GM20431 (cell line): ENCODE data around the gene WNT3A.

ENCODE experiments used
- in situ Hi-C: fragments of 300-500 bp; cut with MseI, MboI; formaldehyde crosslinking; loops from one replicate; pipeline ENCODE4 v1.15.0; 2020; ENCODE audit warnings: low sequenced_read_pairs; ENCODE audit not compliant: unreplicated experiment

Gene WNT3A

DNA sequence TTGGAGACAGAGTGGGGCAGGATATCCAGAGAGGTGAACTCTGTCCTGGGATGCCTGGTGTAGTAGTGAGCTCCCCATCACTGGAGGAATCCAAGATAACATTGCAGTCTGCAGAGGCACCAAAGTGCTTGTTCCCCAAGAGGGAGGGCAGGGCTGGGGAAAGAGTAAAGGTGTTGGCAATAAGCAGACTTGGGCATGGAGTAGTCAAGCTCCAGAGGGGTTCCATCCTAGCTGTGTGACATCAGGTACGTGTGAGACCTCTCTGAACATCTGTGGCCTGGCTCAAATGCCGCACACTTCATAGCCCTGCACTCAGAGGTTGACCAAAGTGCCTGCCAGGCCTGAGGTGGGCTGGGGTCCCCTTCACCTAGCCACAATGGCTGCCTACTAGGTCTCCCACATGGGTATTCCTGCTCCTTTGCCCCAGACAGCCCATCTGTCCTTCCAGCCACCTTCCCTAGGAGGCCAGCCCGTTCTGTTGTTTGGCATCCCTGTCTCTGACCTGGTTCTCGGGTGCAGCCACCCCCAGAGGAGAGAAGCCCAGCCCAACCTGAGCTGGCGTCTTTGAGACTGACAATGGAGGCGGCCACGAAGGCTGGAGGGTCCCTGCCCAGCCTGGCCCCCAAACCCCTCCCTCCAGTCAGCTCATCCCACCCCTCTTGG lies 72.9 kb downstream of the WNT3A start:
- in situ Hi-C loops = loop anchor here (25.0 kb wide), 1 partner anchor 292 kb away; no protein-coding TSS in a partner anchor

DNA sequence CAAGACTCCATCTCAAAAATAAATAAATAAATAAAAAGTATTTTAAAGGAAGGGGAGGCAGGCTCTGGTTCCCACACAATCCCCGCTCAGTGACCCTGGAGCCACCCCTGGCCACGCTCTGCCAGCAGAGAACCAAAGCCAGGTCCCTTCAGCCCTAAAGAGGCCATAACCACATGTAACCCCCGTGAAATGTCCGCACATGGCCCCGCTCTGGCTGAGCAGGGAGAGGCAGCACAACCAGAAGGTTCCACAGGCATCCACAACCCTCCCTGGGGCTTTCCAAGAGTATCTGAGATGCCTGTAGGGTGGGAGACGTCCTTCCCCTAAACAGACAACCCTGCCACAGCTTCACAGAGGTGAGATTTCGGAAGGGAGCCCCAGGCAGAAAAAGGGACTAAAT lies 74.3 kb downstream of the WNT3A start:
- in situ Hi-C loops = loop anchor here (25.0 kb wide), 1 partner anchor 294 kb away; no protein-coding TSS in a partner anchor

DNA sequence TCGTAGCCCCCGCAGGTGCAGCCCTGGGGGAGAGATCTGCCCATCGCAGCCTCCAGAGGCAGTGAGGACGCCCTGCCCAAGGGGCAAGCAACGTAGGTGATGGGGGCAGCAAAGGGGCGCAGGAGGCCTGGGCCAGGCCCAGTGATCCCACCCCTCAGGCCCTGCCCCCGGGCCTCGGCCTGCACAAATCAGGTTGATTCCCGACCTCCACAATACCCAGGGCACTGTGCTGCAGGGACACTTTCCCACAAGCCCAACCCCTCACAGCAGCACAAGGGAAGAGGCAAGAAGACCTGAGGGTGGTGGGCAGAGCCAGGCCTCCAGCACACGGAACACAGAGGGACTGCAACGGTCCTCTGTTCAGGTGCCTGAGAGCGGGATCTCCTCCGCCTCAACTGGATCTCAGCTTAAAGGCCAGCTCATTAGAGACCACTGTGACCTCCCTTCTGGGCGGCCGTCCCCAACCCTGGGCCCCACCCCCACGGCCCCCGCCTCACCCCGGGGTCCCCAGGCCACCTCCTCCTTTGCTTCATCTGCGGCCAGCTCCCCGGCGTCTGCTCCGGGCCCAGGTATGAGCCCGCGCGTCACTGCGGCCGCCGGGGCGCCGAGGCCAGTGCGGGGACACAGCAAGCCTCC lies 74.9 kb downstream of the WNT3A start:
- in situ Hi-C loops = loop anchor here (25.0 kb wide), 1 partner anchor 294 kb away; no protein-coding TSS in a partner anchor

DNA sequence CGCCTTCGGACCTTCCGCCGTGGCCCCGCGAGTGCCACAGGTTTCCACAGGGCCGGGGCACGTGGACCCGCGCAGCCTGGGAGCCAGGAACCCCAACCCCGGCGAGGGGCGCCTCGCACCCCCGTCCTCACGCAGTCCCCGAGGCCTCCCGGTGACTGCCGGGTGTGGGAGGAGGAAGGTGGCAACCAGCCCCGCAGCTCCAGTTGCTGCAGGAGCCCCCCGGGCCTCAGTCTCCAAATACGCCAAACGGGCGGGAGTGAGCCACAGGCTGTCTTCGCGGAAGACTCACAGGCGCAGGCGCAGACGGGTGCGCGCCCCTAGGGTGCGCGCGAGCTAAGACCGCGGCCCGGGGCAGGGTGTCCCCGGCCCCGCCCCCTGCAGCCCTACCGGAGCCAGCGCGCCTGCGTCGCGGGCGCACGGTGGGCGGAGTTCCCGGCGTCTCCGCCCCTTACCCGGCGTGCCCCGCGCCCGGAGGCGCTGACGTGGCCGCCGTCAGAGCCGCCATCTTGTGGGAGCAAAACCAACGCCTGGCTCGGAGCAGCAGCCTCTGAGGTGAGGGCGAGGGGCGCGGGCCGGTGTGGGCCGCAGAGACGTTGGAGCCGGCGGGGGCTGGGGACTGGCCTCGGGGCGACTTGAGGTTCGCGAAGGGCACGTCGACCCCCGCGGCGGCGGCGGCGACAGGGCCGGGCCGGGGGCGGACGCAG lies 75.6 kb downstream of the WNT3A start, which contains the start of gene ARF1:
TSS of gene ARF1 (plus strand) at position 495 of the 704 bp plus-strand sequence. CDS start 14,407 bp downstream, outside the sequence.
- in situ Hi-C loops = loop anchor here (25.0 kb wide), 1 partner anchor 295 kb away; no protein-coding TSS in a partner anchor

DNA sequence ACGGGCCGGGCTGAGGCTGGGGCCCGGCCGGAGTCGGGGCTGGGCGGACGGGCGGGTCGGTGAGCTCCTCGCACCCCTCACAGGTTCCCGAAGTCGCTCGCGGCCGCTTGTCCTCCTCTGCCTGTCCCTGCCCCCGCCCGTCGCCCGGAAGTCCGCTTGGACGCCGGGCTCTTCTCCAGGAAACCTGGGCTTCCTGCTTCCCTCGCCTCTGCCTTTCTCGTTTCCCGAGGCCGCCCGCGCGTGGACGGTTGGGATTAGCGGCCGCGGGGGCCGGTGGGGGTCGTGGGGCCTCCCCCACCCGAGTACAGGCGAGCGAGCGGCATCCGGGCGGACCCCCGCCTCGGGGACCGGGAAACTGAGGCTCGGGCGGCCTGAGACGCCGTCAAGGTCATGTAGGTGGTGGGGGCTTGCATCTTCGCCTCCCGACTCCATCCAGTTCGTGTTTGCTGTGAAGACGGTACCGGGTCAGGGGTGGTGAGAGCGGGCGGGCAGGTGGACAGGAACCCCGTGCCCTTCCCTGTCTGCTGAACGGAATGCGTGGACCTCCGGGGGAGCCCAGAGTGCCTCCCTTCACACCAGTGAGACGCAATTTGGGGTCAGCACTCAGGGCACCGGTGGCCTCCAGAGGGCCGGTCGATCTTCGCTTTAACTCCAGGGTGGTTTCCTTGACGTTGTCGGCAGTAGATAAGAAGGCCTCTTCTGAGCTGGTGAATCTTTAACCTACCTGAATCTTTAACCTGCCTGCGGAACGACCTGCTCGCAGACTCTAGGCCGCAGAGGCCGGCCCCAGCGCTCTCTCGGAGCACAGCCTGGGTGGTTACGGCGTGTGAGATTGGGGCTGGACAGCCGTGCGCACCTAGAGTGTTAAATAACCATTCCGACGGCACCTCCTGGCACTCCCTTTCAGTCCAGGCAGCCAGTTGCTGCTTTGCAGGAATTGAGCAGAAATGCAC lies 76.4 kb downstream of the WNT3A start:
- in situ Hi-C loops = loop anchor here (25.0 kb wide), 1 partner anchor 296 kb away; no protein-coding TSS in a partner anchor

DNA sequence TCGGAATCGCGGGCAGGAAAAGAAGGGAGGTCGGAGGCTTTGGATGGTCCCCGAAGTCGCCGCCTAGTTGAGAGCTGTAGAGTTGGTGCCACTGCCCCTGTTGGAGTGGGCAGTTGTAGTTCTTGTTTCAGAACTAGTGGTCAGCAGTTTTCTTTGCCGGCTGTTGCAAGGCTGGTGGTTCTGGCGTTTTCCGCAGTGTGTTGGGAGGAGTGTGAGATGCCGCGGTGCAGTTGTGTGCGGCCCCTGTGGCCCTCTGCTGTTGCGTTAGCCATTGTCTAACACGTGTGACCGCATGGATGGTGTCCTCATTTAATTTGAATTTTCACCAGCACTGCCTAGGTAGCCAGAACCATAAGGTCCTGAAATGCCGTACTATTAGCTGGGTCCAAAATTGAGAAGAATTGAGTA lies 77.1 kb downstream of the WNT3A start:
- in situ Hi-C loops = loop anchor here (25.0 kb wide), 1 partner anchor 297 kb away; no protein-coding TSS in a partner anchor

DNA sequence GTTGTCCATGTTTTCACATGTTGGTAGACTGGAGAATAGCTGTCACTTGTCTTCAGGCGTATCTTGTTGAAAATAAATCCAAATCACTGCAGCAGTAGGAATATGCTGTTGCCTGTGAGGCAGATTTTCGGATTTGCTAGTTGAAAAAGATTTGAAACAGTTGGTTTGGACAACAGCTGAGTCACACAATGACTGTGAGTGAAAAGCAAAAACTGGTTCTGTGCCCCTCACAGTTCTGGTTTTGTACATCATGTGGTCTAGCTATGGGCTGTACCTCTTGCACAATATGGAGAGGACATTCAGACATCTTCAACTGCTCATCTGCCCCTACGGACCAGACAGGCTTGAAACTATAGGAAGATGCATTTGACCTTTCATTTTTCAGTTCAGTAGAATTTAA lies 77.5 kb downstream of the WNT3A start:
- in situ Hi-C loops = loop anchor here (25.0 kb wide), 1 partner anchor 297 kb away; no protein-coding TSS in a partner anchor

DNA sequence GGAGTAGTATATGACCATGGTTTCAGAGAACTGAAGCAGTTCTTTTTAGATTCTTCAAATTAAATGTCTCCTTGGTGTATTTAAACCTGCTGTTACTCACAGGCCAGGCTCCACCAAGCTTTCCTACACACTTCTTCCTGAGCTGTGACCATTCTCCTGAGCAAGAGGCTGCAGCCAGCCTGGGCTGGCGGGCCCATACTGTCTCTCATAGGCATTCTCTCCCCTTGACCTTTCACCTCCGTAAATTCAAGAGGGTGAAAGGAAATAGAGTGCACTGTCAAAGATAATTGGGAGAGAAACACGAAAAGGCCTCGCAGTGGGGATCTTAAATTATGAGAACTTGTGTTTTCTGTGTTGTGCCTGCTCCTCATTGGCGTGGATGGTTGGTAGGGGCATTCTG lies 78.0 kb downstream of the WNT3A start:
- in situ Hi-C loops = loop anchor here (25.0 kb wide), 1 partner anchor 297 kb away; no protein-coding TSS in a partner anchor

DNA sequence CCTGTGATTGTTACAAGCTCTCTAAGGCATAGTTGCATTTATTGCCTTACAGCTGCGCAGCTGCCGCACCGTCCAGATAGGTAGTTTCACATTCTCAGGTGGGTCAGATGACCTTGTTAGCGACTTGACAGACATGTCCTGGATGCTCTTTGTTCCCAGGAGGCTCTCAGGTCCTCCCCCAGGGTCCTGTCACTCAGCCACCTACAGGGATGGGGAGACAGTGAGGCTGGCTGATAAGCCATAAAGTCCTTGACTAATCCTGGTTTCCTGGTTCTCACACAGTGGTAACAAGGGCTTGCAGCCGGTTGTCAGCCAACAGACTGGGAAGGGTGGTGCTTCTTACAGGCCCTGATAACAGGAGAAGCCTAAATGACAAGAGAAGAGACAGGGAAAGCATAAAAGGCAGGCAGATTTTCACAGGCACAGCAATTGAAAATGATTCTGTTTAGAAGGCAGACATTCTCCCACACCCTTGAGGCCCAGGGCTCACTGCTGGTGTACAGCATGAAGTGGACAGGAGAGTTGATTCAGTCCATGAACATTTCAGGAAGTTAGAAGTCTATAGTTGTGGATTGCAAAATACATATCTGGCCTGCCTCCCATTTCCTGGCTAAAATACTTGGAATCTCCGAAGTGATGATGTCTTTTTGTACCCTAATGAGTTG lies 78.6 kb downstream of the WNT3A start:
- in situ Hi-C loops = loop anchor here (25.0 kb wide), 1 partner anchor 298 kb away; no protein-coding TSS in a partner anchor

DNA sequence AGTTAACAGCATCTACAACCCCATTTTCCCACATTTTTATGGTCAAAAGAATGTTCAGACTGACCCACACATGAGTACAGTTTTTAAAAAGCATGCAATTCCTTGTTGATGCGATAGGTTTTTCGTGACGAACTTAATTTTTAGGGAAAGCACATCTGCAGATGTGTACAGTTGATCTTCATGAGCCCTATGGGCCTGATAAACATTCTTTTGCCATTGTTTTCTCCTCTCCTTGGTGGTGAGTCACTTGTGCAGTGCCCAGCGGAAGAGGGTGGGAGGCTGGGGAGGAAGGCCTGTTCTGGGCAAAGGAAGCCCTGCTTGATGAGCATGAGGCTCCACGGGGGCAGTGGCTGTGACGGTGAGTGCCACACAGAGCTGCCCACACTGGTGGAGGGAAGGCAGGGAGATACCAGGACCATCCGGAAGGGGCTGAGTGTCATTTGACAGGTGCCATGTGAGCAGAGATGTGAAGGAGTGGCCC lies 81.0 kb downstream of the WNT3A start:
- in situ Hi-C loops = loop anchor here (25.0 kb wide), 1 partner anchor 301 kb away; no protein-coding TSS in a partner anchor

DNA sequence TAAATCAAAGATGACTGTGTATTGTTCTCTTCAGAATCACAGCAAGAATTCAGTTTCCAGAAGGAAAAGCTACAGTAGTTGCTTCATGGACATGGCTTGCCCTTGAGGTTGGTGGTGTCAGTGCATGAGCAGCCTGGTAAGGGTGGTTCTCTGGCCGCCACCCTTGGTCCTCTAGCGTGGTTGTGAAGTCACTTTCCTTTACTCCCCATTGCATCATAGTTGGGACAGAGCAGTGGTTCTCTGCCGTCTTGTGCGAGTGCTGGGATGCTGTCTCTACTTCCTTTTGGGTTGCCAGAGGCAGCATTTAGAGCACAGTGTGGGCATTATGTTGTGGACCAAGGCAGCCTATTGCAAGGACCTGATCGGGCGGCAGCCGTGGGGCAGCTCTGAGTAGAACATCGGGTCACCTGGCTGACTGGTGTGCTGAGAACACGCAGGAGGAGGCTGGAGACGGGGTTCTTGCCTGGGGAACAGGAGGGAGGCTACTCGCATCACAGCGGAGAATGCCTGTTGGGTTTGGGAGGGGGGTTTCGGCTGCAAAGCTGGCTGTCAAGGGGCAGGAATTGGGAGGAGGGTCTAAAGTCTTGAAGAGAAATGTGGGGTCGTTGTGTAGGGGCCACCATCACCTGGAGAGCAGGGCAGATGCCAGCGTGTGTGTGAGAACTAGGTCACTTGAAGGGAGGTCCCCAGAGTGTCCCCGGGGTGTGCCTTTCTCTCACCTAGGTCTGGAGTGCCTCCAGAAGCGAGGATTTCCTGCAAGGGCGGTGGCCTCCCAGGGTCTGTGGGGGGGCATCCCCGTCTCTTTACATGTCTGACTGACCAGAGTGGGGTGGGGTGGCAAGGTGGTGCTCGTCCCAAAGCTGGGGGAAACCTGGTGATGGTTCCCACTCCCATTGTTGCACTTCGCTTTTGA lies 82.0 kb downstream of the WNT3A start:
- in situ Hi-C loops = loop anchor here (25.0 kb wide), 1 partner anchor 302 kb away; no protein-coding TSS in a partner anchor

DNA sequence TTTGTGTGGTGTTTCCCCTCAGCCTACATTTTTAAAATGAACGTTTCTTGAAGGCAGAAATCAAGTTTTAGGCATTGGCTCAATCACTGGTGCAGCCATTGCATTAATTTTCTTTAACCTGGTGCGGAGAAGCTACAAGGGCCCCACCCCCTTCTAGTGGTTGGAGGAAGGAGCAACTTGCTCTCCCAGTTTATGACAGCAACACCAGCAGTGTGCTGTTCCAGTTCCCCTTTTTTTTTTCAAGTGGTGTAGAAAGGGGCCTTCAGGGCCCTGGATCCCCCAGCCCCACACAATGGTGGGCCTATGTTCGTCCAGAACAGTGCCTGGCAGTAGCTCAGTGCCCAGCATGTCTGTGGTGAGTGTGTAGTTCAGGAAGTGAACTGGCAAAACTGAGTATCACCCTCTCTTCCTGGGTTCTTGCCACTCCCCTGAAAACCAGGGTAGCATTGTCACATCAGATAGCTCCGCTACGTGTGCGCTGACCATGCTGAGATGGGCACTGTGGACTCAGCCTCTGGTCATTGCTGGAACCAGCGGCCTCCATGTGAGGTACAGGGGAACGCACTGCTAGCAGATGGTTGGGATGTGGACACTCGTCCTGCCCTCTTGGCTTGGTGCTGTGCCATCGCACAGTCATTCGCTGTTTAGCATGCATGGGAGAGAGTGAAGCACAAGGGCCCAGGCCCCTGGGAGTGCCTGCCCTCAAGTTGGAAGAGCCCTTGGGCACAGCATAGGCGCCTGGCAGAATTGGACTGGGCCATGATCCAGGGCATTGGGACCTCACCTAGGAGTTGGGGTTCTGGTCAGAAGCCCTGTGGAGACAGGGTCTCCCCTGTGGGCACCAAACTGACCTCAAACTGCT lies 83.0 kb downstream of the WNT3A start:
- in situ Hi-C loops = loop anchor here (25.0 kb wide), 1 partner anchor 302 kb away; no protein-coding TSS in a partner anchor

DNA sequence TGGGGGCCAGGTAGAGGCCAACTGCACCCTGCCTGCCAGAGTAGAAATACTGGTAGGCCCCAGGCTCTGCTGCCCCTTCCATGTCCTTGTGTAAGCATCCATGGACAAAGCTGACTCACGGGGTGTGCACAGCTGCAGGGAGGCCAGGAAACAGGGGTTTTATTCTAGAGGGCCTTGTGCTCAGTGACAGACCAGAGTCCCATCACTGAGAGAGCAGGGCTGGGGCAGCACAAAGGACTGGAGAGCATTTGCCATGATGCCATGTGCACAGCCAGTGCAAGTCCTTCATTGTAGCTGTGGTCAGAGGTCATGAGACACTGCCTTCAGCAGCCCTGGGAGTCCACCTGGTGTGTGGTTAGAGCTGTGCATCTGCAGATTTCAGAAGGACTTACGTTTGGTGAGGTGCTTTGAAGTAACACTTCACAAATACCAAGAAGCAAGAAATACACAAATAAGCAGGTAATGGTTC lies 83.8 kb downstream of the WNT3A start:
- in situ Hi-C loops = loop anchor here (25.0 kb wide), 1 partner anchor 303 kb away; no protein-coding TSS in a partner anchor

DNA sequence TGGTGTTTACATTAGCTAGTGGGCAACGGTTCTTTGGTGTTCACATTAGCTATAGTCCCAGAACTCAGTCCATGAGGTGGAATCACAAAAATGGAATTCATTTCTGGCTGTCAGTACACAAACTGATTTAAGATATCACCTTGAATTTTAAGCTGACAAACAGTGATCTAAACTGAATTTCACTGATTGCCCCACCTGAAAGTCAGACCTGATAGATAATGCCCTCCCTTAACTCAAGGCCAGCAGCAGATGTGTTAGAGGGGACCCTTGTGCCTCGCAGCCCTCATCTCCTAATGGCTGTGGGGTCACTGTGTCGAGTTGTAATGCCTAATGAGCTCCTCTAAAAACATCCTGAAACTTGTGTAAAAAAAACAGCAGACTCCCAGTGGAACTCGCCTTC lies 84.3 kb downstream of the WNT3A start:
- in situ Hi-C loops = loop anchor here (25.0 kb wide), 1 partner anchor 304 kb away; no protein-coding TSS in a partner anchor

DNA sequence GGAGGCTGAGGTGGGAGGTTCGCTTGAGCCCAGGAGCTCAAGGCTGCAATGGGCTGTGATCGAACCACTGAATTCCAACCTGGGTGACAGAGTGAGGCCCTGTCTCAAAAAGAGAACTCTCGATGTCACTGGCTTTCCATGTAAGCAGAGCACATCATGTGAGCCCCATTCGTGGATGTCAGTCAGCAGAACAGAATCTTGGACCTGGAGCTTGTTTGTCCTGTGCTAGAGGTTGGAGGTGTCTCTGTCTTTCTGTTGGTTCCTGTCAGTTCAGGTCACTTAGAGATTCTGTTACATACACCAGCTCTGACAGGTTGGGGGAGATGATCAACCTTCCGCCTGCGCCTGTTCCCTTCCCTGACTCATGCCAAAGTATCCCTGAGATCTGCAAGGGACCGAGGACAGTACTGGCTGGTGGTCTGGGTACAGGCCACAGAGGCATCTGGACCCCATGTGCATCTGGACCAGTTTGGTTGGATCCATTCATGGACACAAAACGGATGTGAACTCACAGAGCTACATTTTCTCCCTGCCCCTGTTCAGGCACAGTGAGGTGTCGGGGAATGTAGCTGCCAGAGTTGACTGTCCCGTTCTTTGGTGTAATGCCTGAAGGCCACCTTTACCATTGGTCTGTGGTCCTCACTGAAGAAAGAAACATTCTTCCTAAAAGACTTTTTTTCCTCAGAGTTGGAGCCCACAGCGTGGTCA lies 85.7 kb downstream of the WNT3A start:
- in situ Hi-C loops = loop anchor here (25.0 kb wide), 1 partner anchor 305 kb away; no protein-coding TSS in a partner anchor
